Lower leg skin (tissue), 4 donors: ENCODE measurements around the gene FAM170B. TPM values are rescaled to one million over a fixed set of nuclear protein-coding genes. Genes with fewer than 3 reads are reported as not detected.

Experiments
- DNase-seq, 2 donors: peaks; one replicate each; pipeline ENCODE4 v3.0.0-alpha.2; 2019; ENCODE audit warnings: low spot score in 2 of 2
- H3K4me3 ChIP-seq: fragments of 200-600 bp; sonication (generic); 2 replicates; pipeline ENCODE4 v1.5.1; 2017; ENCODE audit warnings: mild to moderate bottlenecking, low read depth; ENCODE audit not compliant: poor library complexity, severe bottlenecking
- POLR2A ChIP-seq, 2 donors: fragments of 450-650 bp; IDR thresholded peaks; one replicate each; pipeline ENCODE4 v1.6.1; 2016 to 2017; ENCODE audit warnings: antibody characterized with exemption in 2 of 2, mild to moderate bottlenecking in 1 of 2, moderate library complexity in 1 of 2
- WGBS, 2 donors: methylation state at CpG; one replicate each; pipeline ENCODE4 v1.1.5; 2018; 5-methylcytosine and 5-hydroxymethylcytosine counted together
- intact Hi-C: fragments of 100-400 bp; cut with DNase I; formaldehyde crosslinking; loops from one replicate; pipeline ENCODE4 v1.15.0; 2023; ENCODE audit warnings: low total_unique reads
- total RNA-seq, 4 donors: library from RNA; depleted of rRNA; stranded (reverse); fragments of >200 nt; gene quantifications; one replicate each; pipeline ENCODE4 v1.1.0, GENCODE V29; 2016
- TF ChIP-seq, protein P1 (sequence below), 3 donors: fragments of 450-650 bp; IDR thresholded peaks; one replicate each; pipeline ENCODE4 v1.5.1; 2016; ENCODE audit warnings: antibody characterized with exemption in 3 of 3, mild to moderate bottlenecking in 3 of 3, moderate library complexity in 2 of 3

Gene FAM170B
- total RNA-seq, 4 donors from 2014 or later, result not detected

DNA sequence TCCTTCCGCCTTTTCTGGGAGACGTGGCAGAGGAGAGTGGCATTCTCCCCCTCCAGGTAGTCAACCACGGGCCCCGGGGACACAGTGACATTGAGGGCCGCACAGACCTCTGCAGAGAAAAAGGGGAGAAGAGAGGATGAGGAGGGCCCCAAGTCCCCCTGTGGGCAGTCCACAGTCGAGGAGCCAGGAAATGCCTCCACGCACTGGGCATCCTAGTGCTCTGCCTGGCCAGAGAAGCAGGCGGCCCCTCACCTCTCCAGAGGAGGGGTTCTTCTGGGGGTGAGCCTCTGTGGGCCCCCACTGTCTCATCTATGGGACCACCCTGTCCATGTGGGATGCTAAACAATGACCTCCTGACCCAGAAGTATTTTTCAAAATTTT, 25.9 kb downstream of the FAM170B start:
- 91 to 94% methylated on average over 8 of the region's 8 CpGs for WGBS, 2 donors
- peak in 1 of 2 donors; percentile 74 for DNase-seq
- TF ChIP-seq POLR2A (IDR thresholded peaks at IDR 0.05), result no peak
- TF ChIP-seq, protein P1, sequence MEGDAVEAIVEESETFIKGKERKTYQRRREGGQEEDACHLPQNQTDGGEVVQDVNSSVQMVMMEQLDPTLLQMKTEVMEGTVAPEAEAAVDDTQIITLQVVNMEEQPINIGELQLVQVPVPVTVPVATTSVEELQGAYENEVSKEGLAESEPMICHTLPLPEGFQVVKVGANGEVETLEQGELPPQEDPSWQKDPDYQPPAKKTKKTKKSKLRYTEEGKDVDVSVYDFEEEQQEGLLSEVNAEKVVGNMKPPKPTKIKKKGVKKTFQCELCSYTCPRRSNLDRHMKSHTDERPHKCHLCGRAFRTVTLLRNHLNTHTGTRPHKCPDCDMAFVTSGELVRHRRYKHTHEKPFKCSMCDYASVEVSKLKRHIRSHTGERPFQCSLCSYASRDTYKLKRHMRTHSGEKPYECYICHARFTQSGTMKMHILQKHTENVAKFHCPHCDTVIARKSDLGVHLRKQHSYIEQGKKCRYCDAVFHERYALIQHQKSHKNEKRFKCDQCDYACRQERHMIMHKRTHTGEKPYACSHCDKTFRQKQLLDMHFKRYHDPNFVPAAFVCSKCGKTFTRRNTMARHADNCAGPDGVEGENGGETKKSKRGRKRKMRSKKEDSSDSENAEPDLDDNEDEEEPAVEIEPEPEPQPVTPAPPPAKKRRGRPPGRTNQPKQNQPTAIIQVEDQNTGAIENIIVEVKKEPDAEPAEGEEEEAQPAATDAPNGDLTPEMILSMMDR (IDR thresholded peaks at IDR 0.05), result no peak
- no peak overlapping the region for H3K4me3 ChIP-seq
- intact Hi-C loops, result loop anchor here (5.0 kb wide), 1 partner anchor 269 kb away; no protein-coding TSS in a partner anchor

- peak in 1 of 2 donors; percentile 69 for DNase-seq
- intact Hi-C loops, result loop anchor here (5.0 kb wide), 1 partner anchor 270 kb away; no protein-coding TSS in a partner anchor
- no peak overlapping the region for H3K4me3 ChIP-seq
- no peak for TF ChIP-seq POLR2A (IDR thresholded peaks at IDR 0.05)
- TF ChIP-seq, protein P1 (IDR thresholded peaks at IDR 0.05), result no peak
- WGBS, 2 donors, result 94 to 96% methylated on average over 17 of the region's 17 CpGs
These were observed 26.5 kb downstream of the FAM170B start for GRCh38 chr10:49107111-49107886.

- no peak overlapping the region for H3K4me3 ChIP-seq
- TF ChIP-seq, protein P1 (IDR thresholded peaks at IDR 0.05), result no peak
- TF ChIP-seq POLR2A (IDR thresholded peaks at IDR 0.05), result no peak
- intact Hi-C loops, result loop anchor here (5.0 kb wide), 1 partner anchor 271 kb away; no protein-coding TSS in a partner anchor
- peak in 1 of 2 donors; percentile 85 for DNase-seq
- 36 to 41% methylated on average over 7 of the region's 7 CpGs for WGBS, 2 donors
These were observed 27.4 kb downstream of the FAM170B start for GRCh38 chr10:49106451-49106850.

GRCh38 chr10:49105076-49105475, 28.7 kb downstream of the FAM170B start:
- intact Hi-C loops, result loop anchor here (5.0 kb wide), 1 partner anchor 272 kb away; no protein-coding TSS in a partner anchor
- DNase-seq, result no peak
- H3K4me3 ChIP-seq, result no peak overlapping the region
- no peak for TF ChIP-seq POLR2A (IDR thresholded peaks at IDR 0.05)
- TF ChIP-seq, protein P1 (IDR thresholded peaks at IDR 0.05), result no peak
- WGBS, 2 donors, result 87 to 90% methylated on average over 4 of the region's 4 CpGs

DNA sequence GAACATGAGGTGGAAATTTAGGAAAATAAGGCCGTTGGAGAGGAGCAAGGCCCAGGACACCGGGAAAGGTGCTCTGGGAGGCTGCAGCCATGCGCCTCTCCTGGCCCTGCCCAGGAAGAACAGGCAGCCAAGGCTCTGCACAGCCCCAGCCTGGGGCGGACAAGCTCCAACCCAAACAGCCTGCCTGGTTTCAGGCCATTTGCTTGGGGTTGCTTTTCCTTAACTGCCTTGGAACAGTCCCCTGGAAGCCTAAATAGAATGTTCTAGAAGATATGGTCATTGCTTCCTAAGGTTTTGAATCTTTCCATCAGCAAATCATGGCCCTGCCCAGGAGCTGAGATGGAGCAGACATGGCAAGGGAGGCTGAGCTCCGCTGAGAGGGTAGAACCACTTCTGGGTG, 29.5 kb downstream of the FAM170B start:
- H3K4me3 ChIP-seq, result no peak overlapping the region
- TF ChIP-seq, protein P1 (IDR thresholded peaks at IDR 0.05), result no peak
- TF ChIP-seq POLR2A (IDR thresholded peaks at IDR 0.05), result no peak
- peak in 1 of 2 donors; percentile 56 for DNase-seq
- intact Hi-C loops, result no loop called here
- WGBS, 2 donors, result 80 to 86% methylated on average over 5 of the region's 5 CpGs
